ENCODE measurements around the gene RBM48. TPM values are rescaled to one million over a fixed set of nuclear protein-coding genes. Genes with fewer than 3 reads are reported as not detected.

RBM48 gene
- total RNA-seq, 2 donors from 2014 or later: 8.5 to 13.7 TPM

GRCh38 chr7:92546856-92547497, 18.4 kb downstream of the RBM48 start:
- H3K4me1 ChIP-seq (replicated peaks): no peaks in the 10 kb centered on the region

DNA sequence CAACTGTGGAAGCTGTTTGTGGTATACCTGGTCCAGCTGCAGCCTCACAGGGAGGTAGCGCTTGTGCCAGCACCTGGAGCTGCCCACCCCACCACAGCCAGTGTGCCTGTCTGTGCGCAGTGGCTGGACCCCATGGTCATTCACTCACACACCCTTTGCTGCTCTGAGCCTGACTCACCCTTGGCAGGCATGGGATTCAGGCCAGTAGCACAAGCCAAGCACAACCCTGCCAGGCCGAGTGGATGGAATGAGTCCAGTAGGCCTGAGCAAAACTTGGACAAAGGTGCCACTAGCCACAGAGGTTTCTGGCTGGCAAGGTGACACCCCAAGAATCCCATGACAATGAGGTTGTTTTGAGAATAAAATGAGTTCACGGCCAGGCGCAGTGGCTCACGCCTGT, 19.0 kb downstream of the RBM48 start:
- H3K4me3 ChIP-seq: no peak overlapping the region
- WGBS: 96% methylated on average over 6 of the region's 6 CpGs
- DNase-seq (ENCODE audit: low spot score): no peak
- no peaks in the 10 kb centered on the region for H3K9me3 ChIP-seq
- intact Hi-C loops (cut with DNase I): no loop called here
- H3K27ac ChIP-seq: no peak overlapping the region
- H3K27me3 ChIP-seq (replicated peaks; ENCODE audit: insufficient read depth): no peaks in the 10 kb centered on the region
- TF ChIP-seq POLR2A (IDR thresholded peaks at IDR 0.05) (no peak), POLR2AphosphoS5 (IDR thresholded peaks at IDR 0.05) (no peak)
- TF ChIP-seq, protein P1, sequence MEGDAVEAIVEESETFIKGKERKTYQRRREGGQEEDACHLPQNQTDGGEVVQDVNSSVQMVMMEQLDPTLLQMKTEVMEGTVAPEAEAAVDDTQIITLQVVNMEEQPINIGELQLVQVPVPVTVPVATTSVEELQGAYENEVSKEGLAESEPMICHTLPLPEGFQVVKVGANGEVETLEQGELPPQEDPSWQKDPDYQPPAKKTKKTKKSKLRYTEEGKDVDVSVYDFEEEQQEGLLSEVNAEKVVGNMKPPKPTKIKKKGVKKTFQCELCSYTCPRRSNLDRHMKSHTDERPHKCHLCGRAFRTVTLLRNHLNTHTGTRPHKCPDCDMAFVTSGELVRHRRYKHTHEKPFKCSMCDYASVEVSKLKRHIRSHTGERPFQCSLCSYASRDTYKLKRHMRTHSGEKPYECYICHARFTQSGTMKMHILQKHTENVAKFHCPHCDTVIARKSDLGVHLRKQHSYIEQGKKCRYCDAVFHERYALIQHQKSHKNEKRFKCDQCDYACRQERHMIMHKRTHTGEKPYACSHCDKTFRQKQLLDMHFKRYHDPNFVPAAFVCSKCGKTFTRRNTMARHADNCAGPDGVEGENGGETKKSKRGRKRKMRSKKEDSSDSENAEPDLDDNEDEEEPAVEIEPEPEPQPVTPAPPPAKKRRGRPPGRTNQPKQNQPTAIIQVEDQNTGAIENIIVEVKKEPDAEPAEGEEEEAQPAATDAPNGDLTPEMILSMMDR (IDR thresholded peaks at IDR 0.05): no peak
- H3K36me3 ChIP-seq: no peaks in the 10 kb centered on the region
- H3K4me1 ChIP-seq (replicated peaks): no peaks in the 10 kb centered on the region

More at GRCh38 chr7:92546856-92547497, 18.4 kb downstream of the RBM48 start:
- no peak overlapping the region for H3K27ac ChIP-seq
- H3K9me3 ChIP-seq: no peaks in the 10 kb centered on the region
- H3K4me3 ChIP-seq: no peak overlapping the region
- no peak for TF ChIP-seq POLR2AphosphoS5 (IDR thresholded peaks at IDR 0.05)
- TF ChIP-seq, protein P1 (IDR thresholded peaks at IDR 0.05): no peak
- TF ChIP-seq POLR2A (IDR thresholded peaks at IDR 0.05): no peak
- no peak for DNase-seq (ENCODE audit: low spot score)
- intact Hi-C loops (cut with DNase I): no loop called here
- H3K36me3 ChIP-seq: no peaks in the 10 kb centered on the region
- WGBS: 91% methylated on average over 17 of the region's 17 CpGs
- no peaks in the 10 kb centered on the region for H3K27me3 ChIP-seq (replicated peaks; ENCODE audit: insufficient read depth)

- Histone ChIP-seq H3K4me3 (no peak overlapping the region), H3K9me3 (no peaks in the 10 kb centered on the region), H3K4me1 (replicated peaks) (no peaks in the 10 kb centered on the region), H3K27ac (no peak overlapping the region), H3K36me3 (no peaks in the 10 kb centered on the region), H3K27me3 (replicated peaks; ENCODE audit: insufficient read depth) (no peaks in the 10 kb centered on the region)
- TF ChIP-seq POLR2AphosphoS5 (IDR thresholded peaks at IDR 0.05): no peak
- TF ChIP-seq, protein P1 (IDR thresholded peaks at IDR 0.05): no peak
- no peak for TF ChIP-seq POLR2A (IDR thresholded peaks at IDR 0.05)
- intact Hi-C loops (cut with DNase I): no loop called here
- whole genome bisulfite sequencing: 72% methylated on average over 4 of the region's 4 CpGs
- DNase-seq (ENCODE audit: low spot score): no peak
Measured at GRCh38 chr7:92550194-92550593, 21.6 kb downstream of the RBM48 start.

DNA sequence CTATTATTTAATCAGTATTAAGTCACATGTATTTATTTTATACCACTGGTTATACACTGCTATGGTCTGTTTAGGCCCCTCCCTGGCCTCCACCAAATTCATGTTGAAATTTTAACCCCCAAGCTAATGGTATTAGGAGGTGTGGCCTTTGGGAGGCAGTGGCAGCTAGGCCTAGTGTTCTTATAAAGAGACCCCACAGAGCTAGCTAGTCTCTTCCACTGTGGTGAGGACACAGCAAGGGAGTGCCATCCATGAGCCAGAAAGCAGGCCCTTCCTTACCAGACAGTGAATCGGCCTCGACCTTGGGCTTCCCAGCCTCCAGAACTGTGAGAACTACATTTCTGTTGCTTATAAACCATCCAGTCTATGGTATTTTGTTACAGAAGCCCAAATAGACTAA, 28.7 kb downstream of the RBM48 start:
- intact Hi-C loops (cut with DNase I): no loop called here
- TF ChIP-seq POLR2A (IDR thresholded peaks at IDR 0.05): no peak
- TF ChIP-seq POLR2AphosphoS5 (IDR thresholded peaks at IDR 0.05): no peak
- TF ChIP-seq, protein P1 (IDR thresholded peaks at IDR 0.05): no peak
- 88% methylated on average over 2 of the region's 2 CpGs for WGBS
- H3K9me3 ChIP-seq: no peaks in the 10 kb centered on the region
- no peaks in the 10 kb centered on the region for H3K36me3 ChIP-seq
- no peak overlapping the region for H3K27ac ChIP-seq
- no peaks in the 10 kb centered on the region for H3K27me3 ChIP-seq (replicated peaks; ENCODE audit: insufficient read depth)
- H3K4me3 ChIP-seq: no peak overlapping the region
- DNase-seq (ENCODE audit: low spot score): no peak
- H3K4me1 ChIP-seq (replicated peaks): no peaks in the 10 kb centered on the region

DNA sequence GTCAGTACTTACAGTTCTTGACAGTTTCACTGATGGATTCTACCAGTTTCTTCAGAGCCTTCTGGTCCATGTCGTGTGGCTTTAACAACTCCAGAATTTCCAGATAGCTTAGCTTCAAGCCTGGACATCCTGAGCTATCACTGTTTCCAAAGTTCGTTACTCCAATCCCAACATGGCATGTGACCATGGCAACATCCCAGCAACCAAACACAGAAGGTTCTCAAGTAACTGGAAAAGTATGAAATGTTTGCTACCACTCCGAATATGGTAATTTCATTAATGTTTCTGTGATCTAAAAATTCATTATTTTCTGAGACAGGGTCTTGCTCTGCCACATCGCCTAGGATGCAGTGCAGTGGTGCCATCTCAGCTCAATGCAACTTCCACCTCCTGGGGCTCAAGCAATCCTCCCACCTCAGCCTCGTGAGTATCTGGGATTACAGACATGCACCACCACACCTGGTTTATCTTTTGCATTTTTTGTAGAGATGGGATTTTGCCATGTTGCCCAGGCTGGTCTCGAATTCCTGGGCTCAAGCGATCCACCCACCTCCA, 29.3 kb downstream of the RBM48 start:
- Histone ChIP-seq H3K27me3 (replicated peaks; ENCODE audit: insufficient read depth) (no peaks in the 10 kb centered on the region), H3K9me3 (no peaks in the 10 kb centered on the region), H3K4me3 (no peak overlapping the region), H3K36me3 (no peaks in the 10 kb centered on the region), H3K27ac (no peak overlapping the region), H3K4me1 (replicated peaks) (no peaks in the 10 kb centered on the region)
- TF ChIP-seq, protein P1 (IDR thresholded peaks at IDR 0.05): no peak
- TF ChIP-seq POLR2A (IDR thresholded peaks at IDR 0.05) (no peak), POLR2AphosphoS5 (IDR thresholded peaks at IDR 0.05) (no peak)
- intact Hi-C loops (cut with DNase I): no loop called here
- 82% methylated on average over 7 of the region's 7 CpGs for WGBS
- no peak for DNase-seq (ENCODE audit: low spot score)
